ENCODE data around the gene OLA1. TPM values are rescaled to one million over a fixed set of nuclear protein-coding genes. Genes with fewer than 3 reads are reported as not detected.

The OLA1 gene
- total and polyA plus RNA-seq, 9 of the 15 experiments (the other 6 are each of a cell fraction or from before 2014, with no cell fraction given) = 208 to 353 (median 225) TPM

- no peaks in the 10 kb centered on the region for H3K9me1 ChIP-seq (ENCODE audit: control insufficient read depth, insufficient read depth, low read length)
- DNase-seq (ENCODE audit: extremely low read depth in 1 of 4, low spot score in 3 of 4) (no peak), FAIRE-seq (peak; percentile 15), ATAC-seq (no peak)
- in situ Hi-C loops (cut with MboI) = no loop called here
- 0 out of 2 replicates have a peak, but pooled peaks cover 7% of the 10 kb centered on the region for H4K20me1 ChIP-seq (replicated peaks; ENCODE audit: control insufficient read depth, insufficient read depth, low read length)
- H3K36me3 ChIP-seq (ENCODE audit: control insufficient read depth, insufficient read depth, low read length) = no peaks in the 10 kb centered on the region
- ChIA-PET CTCF (ENCODE audit: low intra/inter-chr PET ratio) (no interaction called here), POLR2A (no interaction called here)
- TF ChIP-seq C11orf30 (IDR thresholded peaks at IDR 0.05; ENCODE audit: low read depth) (peak; percentile 76), ZNF316 (IDR thresholded peaks at IDR 0.05) (peak; percentile 91), NCOA4 (IDR thresholded peaks at IDR 0.05; ENCODE audit: partially characterized antibody) (no peak), MAFG (tag; conservative IDR thresholded peaks at IDR 0.05) (peak; percentile 76), CREB3 (tag; conservative IDR thresholded peaks at IDR 0.05; ENCODE audit: low read depth) (no peak), MAFF (IDR thresholded peaks at IDR 0.05; ENCODE audit: low read length) (peak; percentile 85), MAFK (IDR thresholded peaks at IDR 0.05; ENCODE audit: low read length) (peak; percentile 83)
- H3K4me1 ChIP-seq (replicated peaks in 1 of 2; ENCODE audit: control insufficient read depth in 2 of 2, insufficient read depth in 2 of 2, low read length in 2 of 2) = peaks cover 6 to 14% of the 10 kb centered on the region in 2 experiments; a peak in 4 of 5 replicates
- no peaks in the 10 kb centered on the region for H3K9me3 ChIP-seq (replicated peaks; ENCODE audit: control insufficient read depth, insufficient read depth, low read depth, low read length)
- no peak overlapping the region for H3K4me3 ChIP-seq
- H3K4me2 ChIP-seq (ENCODE audit: insufficient read depth, low read length) = no peak overlapping the region
- no peaks in the 10 kb centered on the region for H3K27me3 ChIP-seq (ENCODE audit: control insufficient read depth in 2 of 2, insufficient read depth in 2 of 2, low read length in 2 of 2)
- intact Hi-C loops (cut with micrococcal nuclease) = no loop called here
- 95% methylated on average over 2 of the region's 2 CpGs for WGBS (ENCODE audit: insufficient coverage, low coverage, missing lambda C conversion rate)
- peaks cover 47% of the 10 kb centered on the region for H3K79me2 ChIP-seq (ENCODE audit: control insufficient read depth, insufficient read depth, low read length)
- H2AFZ ChIP-seq (ENCODE audit: low read depth, low read length) = no peak overlapping the region
- H3K9ac ChIP-seq (ENCODE audit: insufficient read depth in 1 of 2, low read depth in 2 of 2, low read length in 2 of 2) = no peak overlapping the region
- BruUV-seq (replicated peaks) = no TSS peak
- H3K27ac ChIP-seq (ENCODE audit: extremely low read depth, low read depth, low read length) = no peak overlapping the region
Observed at GRCh38 chr2:174149530-174149929, 98.8 kb downstream of the OLA1 start.

All from K562 (cell line).